Neural progenitor cell (in vitro differentiated cells): ENCODE data around the gene POP7. TPM values are rescaled to one million over a fixed set of nuclear protein-coding genes. Genes with fewer than 3 reads are reported as not detected.
A peak's percentile ranks its signal among the peaks of the same experiment; 100 is the strongest.

Experiments
- DNase-seq: peaks from one replicate; pipeline ENCODE4 v3.0.0-alpha.2; 2016; ENCODE audit warnings: low spot score
- H2AFZ ChIP-seq: fragments of 200-600 bp; sonication (generic); replicated peaks from 2 replicates; pipeline ENCODE4 v1.6.1; 2016; ENCODE audit warnings: antibody characterized with exemption
- H3F3A ChIP-seq: fragments of 200-600 bp; sonication (generic); 2 replicates; pipeline ENCODE4 v1.6.1; 2016; ENCODE audit warnings: antibody characterized with exemption, low read depth
- H3K27ac ChIP-seq: fragments of 200-600 bp; sonication (generic); 2 replicates; pipeline ENCODE4 v1.5.1; 2016; ENCODE audit warnings: mild to moderate bottlenecking
- H3K27me3 ChIP-seq: fragments of 200-600 bp; sonication (generic); 2 replicates; pipeline ENCODE4 v1.6.1; 2016; ENCODE audit warnings: mild to moderate bottlenecking, moderate library complexity
- H3K36me3 ChIP-seq: fragments of 200-600 bp; sonication (generic); 2 replicates; pipeline ENCODE4 v1.5.1; 2016
- H3K4me1 ChIP-seq: fragments of 200-600 bp; sonication (generic); 2 replicates; pipeline ENCODE4 v1.6.1; 2016; ENCODE audit warnings: mixed run types
- H3K4me2 ChIP-seq: fragments of 200-600 bp; sonication (generic); 2 replicates; pipeline ENCODE4 v1.6.1; 2016
- H3K4me3 ChIP-seq: fragments of 200-600 bp; sonication (generic); 2 replicates; pipeline ENCODE4 v1.5.1; 2016
- H3K79me2 ChIP-seq: fragments of 200-600 bp; sonication (generic); 2 replicates; pipeline ENCODE4 v1.6.1; 2016; ENCODE audit warnings: low read depth
- H3K9ac ChIP-seq: fragments of 200-600 bp; sonication (generic); 2 replicates; pipeline ENCODE4 v1.6.1; 2016
- H3K9me3 ChIP-seq: fragments of 200-600 bp; sonication (generic); 2 replicates; pipeline ENCODE4 v1.5.1; 2016; ENCODE audit warnings: low read depth
- H4K20me1 ChIP-seq: fragments of 200-600 bp; sonication (generic); 2 replicates; pipeline ENCODE4 v1.6.1; 2016; ENCODE audit warnings: low read depth
- H3K27ac Mint-ChIP-seq: 3 replicates; pipeline ENCODE4 v1.8.0; 2021; ENCODE audit warnings: mixed read lengths
- H3K27me3 Mint-ChIP-seq: 2 replicates; pipeline ENCODE4 v1.8.0; 2022; ENCODE audit warnings: low read depth, mild to moderate bottlenecking, inconsistent platforms, moderate library complexity, mixed read lengths; ENCODE audit not compliant: insufficient read depth
- H3K36me3 Mint-ChIP-seq: 3 replicates; pipeline ENCODE4 v1.8.0; 2021; ENCODE audit warnings: mixed read lengths
- H3K4me1 Mint-ChIP-seq: 3 replicates; pipeline ENCODE4 v1.8.0; 2021; ENCODE audit warnings: mixed read lengths
- H3K4me3 Mint-ChIP-seq: 3 replicates; pipeline ENCODE4 v1.8.0; 2021; ENCODE audit warnings: mild to moderate bottlenecking, moderate library complexity, mixed read lengths
- H3K9me3 Mint-ChIP-seq: 3 replicates; pipeline ENCODE4 v1.8.0; 2020; ENCODE audit warnings: mixed read lengths
- CTCF ChIP-seq: fragments of 200-600 bp; sonication (generic); IDR thresholded peaks from 2 replicates; pipeline ENCODE4 v1.5.1; 2017; ENCODE audit warnings: antibody characterized with exemption, mild to moderate bottlenecking
- EZH2 ChIP-seq: fragments of 200-600 bp; sonication (generic); IDR thresholded peaks from 2 replicates; pipeline ENCODE4 v1.6.1; 2017; ENCODE audit warnings: antibody characterized with exemption, mild to moderate bottlenecking, moderate library complexity
- EZH2phosphoT487 ChIP-seq: fragments of 200-600 bp; sonication (generic); IDR thresholded peaks from 2 replicates; pipeline ENCODE4 v1.6.1; 2017; ENCODE audit warnings: antibody characterized with exemption
- total RNA-seq: library from RNA; depleted of rRNA; stranded (reverse); fragments of >200 nt; gene quantifications from 2 replicates; pipeline ENCODE4 v1.2.3, GENCODE V29; 2015; ENCODE audit warnings: low replicate concordance

Gene POP7
- total RNA-seq, 1 donor from 2014 or later, result 19.4 TPM

GRCh38 chr7:100739934-100740333, 34.0 kb downstream of the POP7 start:
- Histone ChIP-seq H3K27me3 (no peaks in the 10 kb centered on the region), H2AFZ (no peak overlapping the region)
- H3K27ac Mint-ChIP-seq, result no peak overlapping the region

GRCh38 chr7:100744605-100745004, 38.7 kb downstream of the POP7 start:
- no peaks in the 10 kb centered on the region for H3F3A ChIP-seq
- no peak for TF ChIP-seq EZH2
- no peak for TF ChIP-seq EZH2phosphoT487
- TF ChIP-seq CTCF, result no peak
- H4K20me1 ChIP-seq, result no peaks in the 10 kb centered on the region
- H3K4me2 ChIP-seq, result no peak overlapping the region
- DNase-seq, result no peak
- Mint-ChIP-seq H3K4me3 (no peak overlapping the region), H3K27ac (no peak overlapping the region), H3K9me3 (peaks cover 13% of the 10 kb centered on the region), H3K4me1 (peaks cover 3% of the 10 kb centered on the region), H3K27me3 (peaks cover 13% of the 10 kb centered on the region), H3K36me3 (no peaks in the 10 kb centered on the region)
- no peaks in the 10 kb centered on the region for H3K27me3 ChIP-seq
- no peak overlapping the region for H3K9ac ChIP-seq
- no peaks in the 10 kb centered on the region for H3K79me2 ChIP-seq
- H3K9me3 ChIP-seq, result no peaks in the 10 kb centered on the region
- H3K36me3 ChIP-seq, result no peaks in the 10 kb centered on the region
- H3K27ac ChIP-seq, result no peak overlapping the region
- no peak overlapping the region for H3K4me3 ChIP-seq
- H2AFZ ChIP-seq, result no peak overlapping the region
- no peaks in the 10 kb centered on the region for H3K4me1 ChIP-seq

More at GRCh38 chr7:100739934-100740333, 34.0 kb downstream of the POP7 start:
- Mint-ChIP-seq H3K36me3 (no peaks in the 10 kb centered on the region), H3K9me3 (peaks cover 16% of the 10 kb centered on the region), H3K4me1 (peaks cover 3% of the 10 kb centered on the region), H3K4me3 (peak overlapping the region; percentile 31), H3K27me3 (peaks cover 11% of the 10 kb centered on the region)
- H3K9ac ChIP-seq, result no peak overlapping the region
- H3K9me3 ChIP-seq, result no peaks in the 10 kb centered on the region
- no peak overlapping the region for H3K4me2 ChIP-seq
- no peaks in the 10 kb centered on the region for H3K79me2 ChIP-seq
- H3K36me3 ChIP-seq, result no peaks in the 10 kb centered on the region
- no peaks in the 10 kb centered on the region for H3F3A ChIP-seq
- no peak for TF ChIP-seq CTCF
- TF ChIP-seq EZH2phosphoT487, result no peak
- TF ChIP-seq EZH2, result no peak
- H3K4me3 ChIP-seq, result no peak overlapping the region
- H3K4me1 ChIP-seq, result no peaks in the 10 kb centered on the region
- no peak for DNase-seq
- H4K20me1 ChIP-seq, result no peaks in the 10 kb centered on the region
- H3K27ac ChIP-seq, result no peak overlapping the region

GRCh38 chr7:100745184-100745583, 39.3 kb downstream of the POP7 start:
- Mint-ChIP-seq H3K9me3 (peaks cover 10% of the 10 kb centered on the region), H3K27ac (no peak overlapping the region), H3K36me3 (no peaks in the 10 kb centered on the region), H3K4me3 (no peak overlapping the region), H3K27me3 (peaks cover 10% of the 10 kb centered on the region), H3K4me1 (no peaks in the 10 kb centered on the region)
- Histone ChIP-seq H3K4me1 (no peaks in the 10 kb centered on the region), H3K27ac (no peak overlapping the region), H3F3A (no peaks in the 10 kb centered on the region), H3K9me3 (no peaks in the 10 kb centered on the region), H3K4me2 (no peak overlapping the region), H2AFZ (no peak overlapping the region), H3K79me2 (no peaks in the 10 kb centered on the region), H3K9ac (no peak overlapping the region), H3K36me3 (no peaks in the 10 kb centered on the region), H4K20me1 (no peaks in the 10 kb centered on the region), H3K27me3 (no peaks in the 10 kb centered on the region), H3K4me3 (no peak overlapping the region)
- TF ChIP-seq EZH2 (no peak), EZH2phosphoT487 (no peak), CTCF (no peak)
- DNase-seq, result no peak
